GM18502 (cell line): ENCODE data around the gene CDC6.

ENCODE experiments used
- ATAC-seq: cut with Tn5 transposase; IDR thresholded peaks from one replicate; pipeline ENCODE4 v1.9.1; 2021; ENCODE audit warnings: mild to moderate bottlenecking; ENCODE audit not compliant: unreplicated experiment, poor library complexity

The CDC6 gene, protein sequence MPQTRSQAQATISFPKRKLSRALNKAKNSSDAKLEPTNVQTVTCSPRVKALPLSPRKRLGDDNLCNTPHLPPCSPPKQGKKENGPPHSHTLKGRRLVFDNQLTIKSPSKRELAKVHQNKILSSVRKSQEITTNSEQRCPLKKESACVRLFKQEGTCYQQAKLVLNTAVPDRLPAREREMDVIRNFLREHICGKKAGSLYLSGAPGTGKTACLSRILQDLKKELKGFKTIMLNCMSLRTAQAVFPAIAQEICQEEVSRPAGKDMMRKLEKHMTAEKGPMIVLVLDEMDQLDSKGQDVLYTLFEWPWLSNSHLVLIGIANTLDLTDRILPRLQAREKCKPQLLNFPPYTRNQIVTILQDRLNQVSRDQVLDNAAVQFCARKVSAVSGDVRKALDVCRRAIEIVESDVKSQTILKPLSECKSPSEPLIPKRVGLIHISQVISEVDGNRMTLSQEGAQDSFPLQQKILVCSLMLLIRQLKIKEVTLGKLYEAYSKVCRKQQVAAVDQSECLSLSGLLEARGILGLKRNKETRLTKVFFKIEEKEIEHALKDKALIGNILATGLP

DNA sequence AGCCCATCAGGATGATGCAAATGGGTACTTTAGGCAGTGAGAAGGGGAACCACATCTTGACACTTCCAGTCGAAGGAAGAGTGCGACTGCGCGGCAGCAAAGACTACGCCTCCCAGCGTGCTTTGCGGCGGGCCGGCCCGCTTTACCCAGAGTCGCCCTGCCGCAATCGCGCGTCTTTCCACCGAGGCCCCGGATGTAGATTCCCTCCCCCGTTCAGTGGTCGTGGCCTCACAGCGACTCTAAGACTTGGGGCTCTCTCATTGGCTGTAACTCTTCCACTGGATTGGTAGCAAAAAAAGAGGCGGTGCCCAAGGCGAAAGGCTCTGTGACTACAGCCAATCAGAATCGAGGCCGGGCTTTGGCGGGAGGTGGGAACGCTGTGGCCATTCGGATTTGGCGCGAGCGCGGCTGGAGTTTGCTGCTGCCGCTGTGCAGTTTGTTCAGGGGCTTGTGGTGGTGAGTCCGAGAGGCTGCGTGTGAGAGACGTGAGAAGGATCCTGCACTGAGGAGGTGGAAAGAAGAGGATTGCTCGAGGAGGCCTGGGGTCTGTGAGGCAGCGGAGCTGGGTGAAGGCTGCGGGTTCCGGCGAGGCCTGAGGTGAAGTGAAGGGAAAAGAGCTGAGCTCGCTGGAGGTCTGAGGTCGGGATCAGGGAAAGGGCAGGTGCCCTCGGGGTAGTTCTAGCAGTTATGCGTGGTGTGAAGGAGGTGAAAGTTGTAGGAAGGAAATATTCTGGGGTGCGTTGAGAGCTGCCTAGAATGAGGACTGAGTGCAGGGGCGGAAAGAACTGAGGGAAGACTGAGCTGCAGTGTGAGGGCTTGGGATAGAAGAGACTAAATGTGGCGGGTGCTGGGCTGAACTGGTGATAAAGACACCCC lies at the start of gene CDC6:
Gene CDC6 (plus strand): TSS at position 386 of the 876 bp plus-strand sequence. CDS start 1,542 bp downstream, outside the sequence.
- ATAC-seq = peak; percentile 95

GRCh38 chr17:40241252-40241834 lies 46.3 kb upstream of the CDC6 start:
- no peak for ATAC-seq

DNA sequence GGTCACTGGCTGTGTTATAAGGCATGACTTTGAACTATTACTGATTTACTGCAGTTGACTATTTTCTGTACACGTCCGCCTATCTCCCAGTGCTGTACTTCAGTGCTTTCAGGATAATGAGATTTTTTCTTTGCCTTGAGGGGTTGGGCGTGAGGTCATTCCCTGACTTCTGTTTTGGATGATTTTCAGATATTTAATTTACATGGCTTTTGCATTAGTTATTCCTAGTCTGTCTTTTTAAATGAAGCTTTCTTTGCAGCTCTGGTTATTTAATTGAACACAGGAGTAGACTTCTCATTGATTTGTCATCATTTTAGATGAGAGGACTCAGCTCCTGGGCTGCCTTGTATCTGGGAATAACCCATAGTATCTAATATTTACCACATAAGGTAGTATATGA lies 44.9 kb upstream of the CDC6 start:
- ATAC-seq = no peak

DNA sequence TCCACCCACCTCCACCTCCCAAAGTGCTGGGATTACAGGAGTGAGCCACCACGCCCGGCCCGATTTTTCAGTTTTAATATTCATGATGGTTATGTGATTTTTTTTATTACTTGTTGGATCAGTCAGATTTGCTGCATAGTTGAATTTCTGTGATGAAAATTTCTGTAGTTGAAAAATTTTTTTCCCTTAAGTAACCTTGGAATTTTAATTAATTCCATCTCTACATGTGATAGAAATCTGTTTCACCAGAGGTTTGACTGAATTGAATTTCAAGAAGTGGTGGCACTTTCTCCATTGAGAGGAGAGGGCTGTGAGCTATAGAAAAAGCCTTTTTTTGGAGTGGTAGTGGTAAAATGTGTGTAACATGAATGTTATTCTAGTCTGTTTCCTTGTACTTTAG lies 43.9 kb upstream of the CDC6 start:
- no peak for ATAC-seq

GRCh38 chr17:40244255-40244654 lies 43.4 kb upstream of the CDC6 start:
- ATAC-seq = no peak

DNA sequence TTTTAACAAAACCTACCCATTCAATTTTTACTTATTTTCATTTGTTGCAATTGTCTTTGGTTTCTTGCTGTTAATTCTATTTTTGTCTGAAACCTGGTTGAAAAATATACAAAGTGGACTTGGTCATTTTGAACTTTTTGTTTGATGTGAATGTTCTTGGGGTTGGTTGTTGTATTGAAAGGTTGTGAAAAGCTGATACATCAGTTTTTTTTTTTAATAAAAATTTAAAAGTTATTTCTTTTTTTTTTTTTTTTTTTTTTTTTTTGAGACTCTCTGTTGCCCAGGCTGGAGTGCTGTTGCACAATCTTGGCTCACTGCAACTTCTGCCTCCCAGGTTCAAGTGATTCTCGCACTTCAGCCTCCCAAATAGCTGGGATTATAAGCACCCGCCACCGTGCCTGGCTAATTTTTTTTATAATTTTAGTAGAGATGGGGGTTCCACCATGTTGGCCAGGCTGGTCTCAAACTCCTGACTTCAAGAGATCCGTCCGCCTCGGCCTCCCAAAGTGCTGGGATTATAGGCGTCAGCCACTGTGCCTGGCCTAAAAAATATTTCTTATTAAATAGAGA lies 39.7 kb upstream of the CDC6 start:
- ATAC-seq = no peak

GRCh38 chr17:40248507-40248906 lies 39.2 kb upstream of the CDC6 start:
- ATAC-seq = no peak

GRCh38 chr17:40251576-40251975 lies 36.1 kb upstream of the CDC6 start:
- no peak for ATAC-seq

DNA sequence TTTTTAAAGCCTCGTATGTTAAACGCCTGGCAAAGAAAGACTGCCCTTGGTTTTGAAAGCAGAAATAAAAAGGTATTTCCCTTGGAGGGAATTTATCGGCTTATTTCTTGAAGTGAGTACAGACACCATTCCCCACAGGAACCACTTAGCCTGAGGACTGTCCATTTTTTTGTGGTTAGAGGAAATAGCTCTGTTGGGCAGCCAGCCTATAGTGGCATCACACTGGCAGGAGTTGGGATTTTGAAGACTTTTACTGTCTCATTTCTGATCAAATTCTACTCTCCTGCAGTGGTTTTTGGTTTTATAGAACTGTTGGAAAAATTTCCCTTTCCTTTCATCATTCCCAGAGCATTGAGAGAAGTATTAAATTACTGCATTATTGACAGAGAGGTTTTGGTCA lies 34.1 kb upstream of the CDC6 start:
- ATAC-seq = no peak

- ATAC-seq = no peak
Measured at GRCh38 chr17:40259505-40259904, 28.2 kb upstream of the CDC6 start.

DNA sequence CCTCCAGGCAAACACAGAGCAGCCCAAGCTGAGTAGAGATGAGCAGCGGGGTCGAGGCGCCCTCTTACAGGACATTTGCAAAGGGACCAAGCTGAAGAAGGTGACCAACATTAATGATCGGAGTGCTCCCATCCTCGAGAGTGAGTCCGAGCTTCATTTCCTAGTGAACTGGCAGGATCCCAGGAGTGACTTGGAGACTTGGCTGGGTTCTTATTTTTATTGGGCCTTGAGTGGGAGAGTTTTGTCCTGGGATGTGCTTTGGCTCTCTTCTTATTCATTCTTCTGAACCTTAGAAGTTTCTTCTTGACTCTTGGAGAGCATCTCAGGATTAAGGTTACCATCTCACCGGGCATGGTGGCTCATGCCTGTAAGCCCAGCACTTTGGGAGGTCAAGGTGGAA lies 27.2 kb upstream of the CDC6 start:
- no peak for ATAC-seq

DNA sequence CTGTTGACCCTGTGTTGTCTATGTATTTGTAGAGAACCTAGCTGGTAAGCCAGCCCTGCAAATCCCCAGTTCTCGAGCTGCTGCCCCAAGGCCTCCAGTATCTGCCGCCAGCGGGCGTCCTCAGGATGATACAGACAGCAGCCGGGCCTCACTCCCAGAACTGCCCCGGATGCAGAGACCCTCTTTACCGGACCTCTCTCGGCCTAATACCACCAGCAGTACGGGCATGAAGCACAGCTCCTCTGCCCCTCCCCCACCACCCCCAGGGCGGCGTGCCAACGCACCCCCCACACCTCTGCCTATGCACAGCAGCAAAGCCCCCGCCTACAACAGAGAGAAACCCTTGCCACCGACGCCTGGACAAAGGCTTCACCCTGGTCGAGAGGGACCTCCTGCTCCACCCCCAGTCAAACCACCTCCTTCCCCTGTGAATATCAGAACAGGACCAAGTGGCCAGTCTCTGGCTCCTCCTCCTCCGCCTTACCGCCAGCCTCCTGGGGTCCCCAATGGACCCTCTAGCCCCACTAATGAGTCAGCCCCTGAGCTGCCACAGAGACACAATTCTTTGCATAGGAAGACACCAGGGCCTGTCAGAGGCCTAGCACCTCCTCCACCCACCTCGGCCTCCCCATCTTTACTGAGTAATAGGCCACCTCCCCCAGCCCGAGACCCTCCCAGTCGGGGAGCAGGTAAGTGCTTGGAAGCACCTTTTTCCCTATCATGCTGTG lies 23.1 kb upstream of the CDC6 start:
- ATAC-seq = no peak

DNA sequence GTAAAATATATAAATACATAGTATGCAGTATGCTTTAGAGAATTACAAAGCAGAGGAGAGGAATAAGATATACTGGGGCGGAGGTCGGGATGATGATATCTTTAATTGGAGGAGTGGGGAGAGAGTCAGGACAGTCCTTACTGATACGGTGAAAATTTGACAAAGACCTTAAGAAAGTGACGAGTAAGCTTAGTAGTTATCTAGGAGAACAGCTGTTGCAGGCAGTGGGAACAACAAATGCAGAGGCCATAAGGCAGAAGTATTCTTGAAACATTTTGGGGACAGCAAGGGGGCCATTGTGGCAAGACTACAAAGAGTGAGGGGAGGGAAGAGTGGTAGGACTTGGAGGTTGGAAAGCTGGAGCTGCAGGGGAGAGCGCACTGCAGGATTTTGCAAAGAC lies 22.3 kb upstream of the CDC6 start:
- ATAC-seq = no peak

- no peak for ATAC-seq
Measured at GRCh38 chr17:40266882-40267281, 20.8 kb upstream of the CDC6 start.

DNA sequence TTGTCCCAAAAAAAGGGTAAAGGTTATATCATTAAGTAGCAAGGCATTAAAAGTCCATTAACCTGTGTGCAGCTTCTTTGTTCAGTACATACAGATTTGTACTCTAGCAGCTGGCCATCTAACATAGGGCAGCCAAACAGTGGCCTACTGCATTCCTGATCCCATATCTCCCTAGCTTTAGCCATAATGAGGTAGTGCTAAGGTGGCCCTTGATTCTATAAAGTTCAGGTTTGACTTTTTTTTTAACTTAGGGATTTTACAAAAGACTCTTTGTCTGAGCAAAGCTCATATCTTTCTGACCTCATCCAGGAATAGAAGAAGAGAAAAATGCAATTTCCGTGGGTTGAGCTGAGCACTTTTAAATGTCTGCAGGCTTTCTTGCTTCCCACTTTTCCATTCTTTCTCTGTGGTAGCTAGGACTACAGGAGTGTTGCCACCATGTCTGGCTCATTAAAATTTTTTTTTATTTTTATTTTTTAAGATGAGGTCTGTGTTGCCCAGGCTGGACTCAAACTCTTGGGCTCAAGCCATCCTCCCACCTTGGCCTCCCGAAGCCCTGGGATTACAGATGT lies 19.5 kb upstream of the CDC6 start:
- no peak for ATAC-seq

- ATAC-seq = no peak
Measured at GRCh38 chr17:40278414-40278813, 9.3 kb upstream of the CDC6 start.

GRCh38 chr17:40279402-40279801 lies 8.3 kb upstream of the CDC6 start:
- no peak for ATAC-seq

DNA sequence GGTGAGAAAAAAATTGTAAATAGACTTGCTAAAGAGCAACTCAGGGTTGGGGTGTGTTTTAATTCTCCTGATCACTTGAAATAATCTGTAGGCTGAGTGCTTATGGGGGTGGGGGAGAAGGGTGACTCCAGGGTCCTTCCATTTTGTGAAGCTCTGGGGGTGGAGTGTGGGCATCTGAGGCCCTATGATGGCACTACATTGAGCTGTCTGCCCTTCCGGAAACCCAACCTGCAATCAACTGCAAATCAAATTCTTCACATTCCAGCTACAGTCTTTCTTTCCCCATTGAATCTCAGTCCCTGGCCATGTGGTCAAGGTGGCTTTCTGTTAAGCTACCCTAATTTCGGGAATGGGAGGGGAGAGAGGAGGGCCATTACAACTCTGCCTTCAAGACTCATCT lies 6.0 kb upstream of the CDC6 start:
- ATAC-seq = no peak

- no peak for ATAC-seq
Measured at GRCh38 chr17:40283662-40284061, 4.0 kb upstream of the CDC6 start.
